Measurements from ENCODE around the gene GAL3ST2.

GAL3ST2 gene

DNA sequence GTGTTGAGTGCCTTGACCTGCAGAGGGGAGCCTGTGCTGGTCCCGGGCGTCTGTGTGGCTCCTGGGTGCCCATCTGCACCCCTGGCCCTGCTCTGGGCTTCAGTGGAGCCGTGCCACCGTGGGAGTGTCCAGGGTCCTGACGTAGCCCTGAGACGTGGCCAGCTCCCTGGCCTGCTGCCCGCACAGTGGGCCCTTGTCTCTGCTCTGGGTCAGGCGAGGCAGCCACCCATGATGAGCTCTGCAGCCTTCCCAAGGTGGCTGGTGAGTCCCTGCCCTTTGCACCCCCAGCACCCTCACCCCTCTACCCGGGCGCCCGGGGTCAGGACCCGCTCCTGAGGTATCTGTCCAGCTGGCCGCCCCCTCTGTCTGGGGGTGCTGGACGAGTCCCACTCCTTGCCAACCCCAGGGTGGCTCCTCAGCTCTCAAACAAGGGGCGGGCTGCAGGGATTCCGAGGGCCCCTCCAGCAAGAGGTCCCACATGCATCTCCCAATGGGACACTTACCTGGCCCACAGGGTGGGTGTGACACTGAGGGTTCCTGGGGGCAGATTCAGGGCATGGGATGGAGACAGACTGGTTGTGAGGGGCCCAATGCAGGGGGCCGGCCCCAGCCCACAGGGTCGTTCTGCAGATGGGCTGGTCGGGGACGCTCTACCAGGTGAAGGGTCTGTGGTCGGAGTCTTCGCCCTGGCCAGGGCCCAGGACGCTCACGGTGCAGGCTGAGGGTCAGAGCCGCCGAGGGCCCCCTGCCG is 34.8 kb downstream of the GAL3ST2 start:
- no peak for DNase-seq (ENCODE audit: low read depth)
- H3K4me3 ChIP-seq (ENCODE audit: low read depth, low read length), result no peak overlapping the region
- TF ChIP-seq, protein P1, sequence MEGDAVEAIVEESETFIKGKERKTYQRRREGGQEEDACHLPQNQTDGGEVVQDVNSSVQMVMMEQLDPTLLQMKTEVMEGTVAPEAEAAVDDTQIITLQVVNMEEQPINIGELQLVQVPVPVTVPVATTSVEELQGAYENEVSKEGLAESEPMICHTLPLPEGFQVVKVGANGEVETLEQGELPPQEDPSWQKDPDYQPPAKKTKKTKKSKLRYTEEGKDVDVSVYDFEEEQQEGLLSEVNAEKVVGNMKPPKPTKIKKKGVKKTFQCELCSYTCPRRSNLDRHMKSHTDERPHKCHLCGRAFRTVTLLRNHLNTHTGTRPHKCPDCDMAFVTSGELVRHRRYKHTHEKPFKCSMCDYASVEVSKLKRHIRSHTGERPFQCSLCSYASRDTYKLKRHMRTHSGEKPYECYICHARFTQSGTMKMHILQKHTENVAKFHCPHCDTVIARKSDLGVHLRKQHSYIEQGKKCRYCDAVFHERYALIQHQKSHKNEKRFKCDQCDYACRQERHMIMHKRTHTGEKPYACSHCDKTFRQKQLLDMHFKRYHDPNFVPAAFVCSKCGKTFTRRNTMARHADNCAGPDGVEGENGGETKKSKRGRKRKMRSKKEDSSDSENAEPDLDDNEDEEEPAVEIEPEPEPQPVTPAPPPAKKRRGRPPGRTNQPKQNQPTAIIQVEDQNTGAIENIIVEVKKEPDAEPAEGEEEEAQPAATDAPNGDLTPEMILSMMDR (conservative IDR thresholded peaks at IDR 0.05; ENCODE audit: low read depth, low read length), result no peak

DNA sequence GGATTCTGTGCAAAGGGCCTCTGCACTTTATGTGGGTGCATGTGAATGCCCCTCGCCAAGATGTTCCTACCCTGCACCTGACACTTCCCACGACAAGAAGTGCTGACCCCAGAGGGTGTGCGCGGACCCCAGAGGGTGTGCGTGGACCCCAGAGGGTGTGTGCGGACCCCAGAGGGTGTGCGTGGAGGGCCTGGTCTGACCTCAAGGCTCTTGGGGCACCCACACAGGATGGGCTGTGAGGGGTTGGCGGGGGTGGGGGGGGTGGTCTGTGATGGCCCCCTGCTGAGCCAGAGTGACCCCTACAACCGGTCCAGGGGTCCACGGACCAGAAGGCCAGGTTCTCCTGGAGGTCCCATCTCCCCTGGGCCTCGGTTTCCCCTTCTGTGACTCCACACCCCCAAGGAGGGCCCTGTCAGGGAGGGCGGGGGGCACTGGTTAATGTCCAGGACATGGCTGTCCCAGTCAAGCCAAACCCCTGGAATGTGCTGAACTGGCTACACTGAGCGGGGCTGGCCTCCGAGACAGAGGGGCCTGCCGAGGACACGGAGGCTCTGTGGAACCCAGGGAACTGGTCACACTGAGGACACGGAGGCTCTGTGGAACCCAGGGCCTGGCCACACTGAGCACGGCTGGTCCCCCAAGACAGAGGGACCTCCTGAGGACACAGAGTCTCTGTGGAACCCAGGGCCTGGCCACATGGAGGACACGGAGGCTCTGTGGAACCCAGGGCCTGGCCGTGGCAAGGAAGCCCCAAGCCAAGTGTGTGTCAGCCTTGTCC is 35.5 kb downstream of the GAL3ST2 start:
- TF ChIP-seq, protein P1 (conservative IDR thresholded peaks at IDR 0.05; ENCODE audit: low read depth, low read length), result no peak
- no peak overlapping the region for H3K4me3 ChIP-seq (ENCODE audit: low read depth, low read length)
- DNase-seq (ENCODE audit: low read depth), result no peak

DNA sequence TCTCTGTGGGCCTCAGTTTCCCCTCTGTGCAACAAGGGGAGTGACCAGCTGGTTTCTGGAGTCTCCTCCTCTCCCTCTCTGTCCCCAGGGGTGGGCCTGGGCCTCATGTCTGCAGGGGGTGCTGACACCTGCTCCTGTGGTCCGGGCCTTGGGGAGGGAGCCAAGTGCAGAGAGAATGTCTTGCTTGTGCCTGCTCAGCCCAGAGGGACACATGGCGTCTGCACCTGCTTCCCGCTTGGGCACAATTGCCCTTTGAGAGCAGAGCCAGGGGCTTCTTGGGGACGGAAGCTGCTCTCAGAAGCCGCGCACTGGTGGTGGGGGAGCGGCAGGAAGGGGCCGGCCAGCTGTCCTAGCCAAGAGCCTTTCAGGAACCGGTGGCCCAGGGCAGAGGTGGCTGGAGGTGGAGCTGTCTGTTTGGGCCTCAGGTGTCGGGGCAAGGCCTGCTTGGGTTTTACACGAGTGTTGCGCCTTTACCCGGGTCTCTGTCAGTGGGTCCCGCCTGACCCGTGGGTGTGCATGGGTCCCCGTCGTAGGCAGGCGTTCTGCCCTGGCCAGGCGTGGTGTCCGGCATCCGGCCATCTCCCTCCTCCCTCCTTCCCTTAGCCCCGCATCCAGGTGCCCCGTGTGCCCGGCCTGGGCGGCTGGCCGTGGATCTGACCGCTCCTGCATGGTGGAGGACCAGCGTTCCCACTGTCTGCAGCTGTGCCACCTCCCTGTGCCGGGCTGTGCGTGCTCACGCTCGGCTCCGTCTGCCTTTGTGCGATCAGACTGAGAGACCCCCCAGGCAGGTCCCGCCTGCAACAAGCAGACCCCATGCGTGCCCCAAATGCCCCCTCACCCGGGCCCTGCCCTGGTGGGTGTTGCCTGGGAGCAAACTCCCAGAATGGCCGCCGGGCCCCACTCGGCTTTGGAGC is 36.4 kb downstream of the GAL3ST2 start:
- DNase-seq (ENCODE audit: low read depth), result no peak
- no peak overlapping the region for H3K4me3 ChIP-seq (ENCODE audit: low read depth, low read length)
- TF ChIP-seq, protein P1 (conservative IDR thresholded peaks at IDR 0.05; ENCODE audit: low read depth, low read length), result no peak

DNA sequence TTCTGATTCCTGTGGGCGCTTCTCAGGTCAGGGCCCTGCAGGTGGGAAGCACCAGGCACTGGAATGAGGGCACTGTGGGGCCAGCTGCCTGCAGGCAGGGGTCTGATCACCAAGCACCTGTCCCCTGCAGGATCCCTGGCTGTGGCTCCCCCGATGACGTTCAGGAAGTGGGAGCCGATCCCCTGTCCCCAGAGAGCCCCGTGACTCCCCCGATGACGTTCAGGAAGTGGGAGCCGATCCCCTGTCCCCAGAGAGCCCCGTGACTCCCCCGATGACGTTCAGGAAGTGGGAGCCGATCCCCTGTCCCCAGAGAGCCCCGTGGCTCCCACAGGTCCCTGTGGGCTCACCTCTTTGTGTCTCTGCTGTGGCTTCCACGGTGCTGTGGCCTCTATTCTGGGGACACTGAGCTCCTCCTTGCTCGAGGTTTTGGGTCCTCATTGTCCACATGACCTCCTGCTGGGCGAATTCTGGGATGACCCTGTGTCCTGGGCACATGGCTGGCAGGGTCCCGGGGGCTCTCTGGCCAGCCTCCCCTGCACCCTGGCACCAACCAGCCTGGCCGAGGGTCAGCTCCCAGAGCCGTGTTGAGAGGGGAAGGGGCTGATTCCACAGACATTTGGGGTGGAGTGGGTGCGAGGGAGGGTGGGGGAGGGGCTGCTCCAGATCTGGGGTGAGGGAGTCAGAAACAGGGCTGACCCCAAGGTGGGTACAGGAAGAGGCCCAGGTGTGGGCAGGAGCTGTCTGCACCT is 37.2 kb downstream of the GAL3ST2 start:
- no peak for DNase-seq (ENCODE audit: low read depth)

DNA sequence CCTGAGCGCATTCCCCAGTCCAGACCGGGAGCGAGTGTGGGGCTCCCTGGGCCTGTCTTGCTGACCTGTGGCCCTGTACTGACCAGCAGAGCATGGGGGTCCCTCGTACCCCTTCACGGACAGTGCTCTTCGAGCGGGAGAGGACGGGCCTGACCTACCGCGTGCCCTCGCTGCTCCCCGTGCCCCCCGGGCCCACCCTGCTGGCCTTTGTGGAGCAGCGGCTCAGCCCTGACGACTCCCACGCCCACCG is 37.7 kb downstream of the GAL3ST2 start:
- TF ChIP-seq, protein P1 (conservative IDR thresholded peaks at IDR 0.05; ENCODE audit: low read depth, low read length), result no peak
- H3K4me3 ChIP-seq (ENCODE audit: low read depth, low read length), result no peak overlapping the region
- no peak for DNase-seq (ENCODE audit: low read depth)

More for the DNA sequence above, 37.2 kb downstream of the GAL3ST2 start:
- H3K4me3 ChIP-seq (ENCODE audit: low read depth, low read length), result no peak overlapping the region
- TF ChIP-seq, protein P1 (conservative IDR thresholded peaks at IDR 0.05; ENCODE audit: low read depth, low read length), result no peak

DNA sequence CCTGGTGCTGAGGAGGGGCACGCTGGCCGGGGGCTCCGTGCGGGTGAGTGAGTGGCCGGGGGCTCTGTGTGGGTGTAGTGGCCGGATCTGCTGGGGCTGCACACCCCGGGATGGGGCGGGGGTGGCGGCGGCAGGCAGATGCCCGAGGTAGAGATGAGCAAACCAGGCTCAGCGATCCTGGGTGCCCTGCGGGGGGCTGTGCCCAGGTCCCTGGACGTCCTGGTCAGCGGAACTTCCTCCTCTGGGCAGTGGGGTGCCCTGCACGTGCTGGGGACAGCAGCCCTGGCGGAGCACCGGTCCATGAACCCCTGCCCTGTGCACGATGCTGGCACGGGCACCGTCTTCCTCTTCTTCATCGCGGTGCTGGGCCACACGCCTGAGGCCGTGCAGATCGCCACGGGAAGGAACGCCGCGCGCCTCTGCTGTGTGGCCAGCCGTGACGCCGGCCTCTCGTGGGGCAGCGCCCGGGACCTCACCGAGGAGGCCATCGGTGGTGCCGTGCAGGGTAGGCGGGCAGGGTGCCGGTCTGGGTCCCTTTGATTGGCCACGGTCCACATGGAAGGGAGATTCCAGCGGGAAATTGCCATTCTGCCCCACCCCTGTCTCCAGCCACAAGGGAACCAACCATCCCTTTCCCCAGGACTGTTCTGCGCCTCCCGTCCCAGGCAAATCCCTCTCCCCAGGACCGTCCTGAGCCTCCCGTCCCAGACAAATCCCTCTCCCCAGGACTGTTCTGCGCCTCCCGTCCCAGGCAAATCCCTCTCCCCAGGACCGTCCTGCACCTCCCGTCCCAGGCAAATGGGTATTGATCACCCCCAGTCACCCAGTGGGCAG is 38.2 kb downstream of the GAL3ST2 start:
- TF ChIP-seq, protein P1 (conservative IDR thresholded peaks at IDR 0.05; ENCODE audit: low read depth, low read length), result no peak
- no peak for DNase-seq (ENCODE audit: low read depth)
- no peak overlapping the region for H3K4me3 ChIP-seq (ENCODE audit: low read depth, low read length)

Data from choroid plexus epithelial cell (primary cell).